K562 (cell line): Measurements from ENCODE around the gene FAM110D. TPM values are rescaled to one million over a fixed set of nuclear protein-coding genes. Genes with fewer than 3 reads are reported as not detected.

Experiments used
- C11orf30 ChIP-seq: fragments of 450-650 bp; IDR thresholded peaks from 2 replicates; pipeline ENCODE4 v1.6.1; 2016; ENCODE audit warnings: low read depth, mild to moderate bottlenecking
- DNMT1 ChIP-seq: fragments of 450-650 bp; IDR thresholded peaks from 2 replicates; pipeline ENCODE4 v1.6.1; 2016; ENCODE audit warnings: antibody characterized with exemption, mild to moderate bottlenecking
- EP400 ChIP-seq: fragments of 450-650 bp; IDR thresholded peaks from 2 replicates; pipeline ENCODE4 v1.6.1; 2017; ENCODE audit warnings: antibody characterized with exemption, mild to moderate bottlenecking, moderate library complexity
- HNRNPK ChIP-seq: fragments of 200-400 bp; formaldehyde crosslinking; IDR thresholded peaks from one replicate; pipeline ENCODE4 v1.6.1; 2018; ENCODE audit warnings: mild to moderate bottlenecking, low read depth, low read length; ENCODE audit not compliant: poor library complexity, severe bottlenecking
- HNRNPLL ChIP-seq: fragments of 200-400 bp; formaldehyde crosslinking; IDR thresholded peaks from 2 replicates; pipeline ENCODE4 v1.6.1; 2017; ENCODE audit warnings: low read length, low read depth, mild to moderate bottlenecking; ENCODE audit not compliant: poor library complexity, severe bottlenecking
- JUND ChIP-seq, 2 experiments: IDR thresholded peaks; 2 replicates in 1 of 2; 3 replicates in 1 of 2; pipeline ENCODE4 v1.6.1; 2011; ENCODE audit warnings: borderline replicate concordance in 2 of 2, low read depth in 2 of 2, low read length in 2 of 2, improper control_type of control experiment in 1 of 2, missing biosample characterization in 1 of 2, missing genetic modification characterization in 1 of 2, missing genetic modification reagents in 1 of 2
- KAT8 ChIP-seq: fragments of 450-650 bp; IDR thresholded peaks from 2 replicates; pipeline ENCODE4 v1.6.1; 2016; ENCODE audit warnings: low read depth, mild to moderate bottlenecking
- KDM1A ChIP-seq, 2 experiments: fragments of 450-650 bp; IDR thresholded peaks; 2 replicates each; pipeline ENCODE4 v1.6.1; 2016; ENCODE audit warnings: mild to moderate bottlenecking in 2 of 2
- LEF1 ChIP-seq: fragments of 450-650 bp; IDR thresholded peaks from 2 replicates; pipeline ENCODE4 v1.6.1; 2016; ENCODE audit warnings: mild to moderate bottlenecking
- MBD2 ChIP-seq: sonication (generic); IDR thresholded peaks from 2 replicates; pipeline ENCODE4 v1.6.1; 2016; ENCODE audit warnings: low read depth, borderline replicate concordance
- MEIS2 ChIP-seq: fragments of 450-650 bp; IDR thresholded peaks from 2 replicates; pipeline ENCODE4 v1.6.1; 2014; ENCODE audit warnings: mild to moderate bottlenecking; ENCODE audit not compliant: partially characterized antibody
- NFIC ChIP-seq: fragments of 450-650 bp; IDR thresholded peaks from 2 replicates; pipeline ENCODE4 v1.6.1; 2017; ENCODE audit warnings: mild to moderate bottlenecking, inconsistent platforms
- PHF21A ChIP-seq: fragments of 450-650 bp; IDR thresholded peaks from 2 replicates; pipeline ENCODE4 v1.6.1; 2017; ENCODE audit warnings: low read depth, borderline replicate concordance
- PHF8 ChIP-seq: fragments of 200-600 bp; sonication (generic); IDR thresholded peaks from 2 replicates; pipeline ENCODE4 v1.6.1; 2012; ENCODE audit warnings: mixed run types, mild to moderate bottlenecking, inconsistent platforms, low read length, moderate library complexity, borderline replicate concordance
- POLR2G ChIP-seq: fragments of 200-400 bp; formaldehyde crosslinking; IDR thresholded peaks from 2 replicates; pipeline ENCODE4 v1.6.1; 2017; ENCODE audit warnings: low read depth, mild to moderate bottlenecking, antibody characterized with exemption, low read length, moderate library complexity
- PTTG1 ChIP-seq: fragments of 450-650 bp; IDR thresholded peaks from 2 replicates; pipeline ENCODE4 v1.6.1; 2016; ENCODE audit warnings: low read depth, mild to moderate bottlenecking, missing genetic modification characterization, missing compliant biosample characterization
- SP2 ChIP-seq: IDR thresholded peaks from 2 replicates; pipeline ENCODE4 v1.6.1; 2011; ENCODE audit warnings: mild to moderate bottlenecking, low read depth, low read length, moderate library complexity; ENCODE audit not compliant: poor library complexity, severe bottlenecking; ENCODE audit errors: extremely low read depth
- TCF3 ChIP-seq: sonication (generic); formaldehyde crosslinking; IDR thresholded peaks from 2 replicates; pipeline ENCODE4 v1.4.0; 2020; ENCODE audit warnings: mild to moderate bottlenecking, missing genetic modification reagents
- WHSC1 ChIP-seq: IDR thresholded peaks from one replicate; pipeline ENCODE4 v1.6.1; 2012; ENCODE audit warnings: low read length, control low read depth, inconsistent platforms
- ZNF197 ChIP-seq: fragments of 200-800 bp; sonication (Bioruptor generic); IDR thresholded peaks from 2 replicates; pipeline ENCODE4 v1.6.1; 2016; ENCODE audit warnings: low read depth, missing genetic modification characterization, missing compliant biosample characterization
- polyA plus RNA-seq, 8 experiments: library from polyadenylated mRNA; depleted of rRNA in 4 of 8; stranded (reverse) in 5 of 8; unstranded in 3 of 8; fragments of >200 nt; fragmentation: Nextera tagmentation in 2 of 8; fragmentation: Illumina TruSeq in 1 of 8; extraction: Ambion mirVana in 2 of 8; extraction: Trizol in 1 of 8; gene quantifications; 2 replicates each; pipeline versions ENCODE4 v1.2.1 to v1.2.3, GENCODE V29; 2011 to 2014; ENCODE audit warnings: inconsistent platforms in 1 of 8, missing spikeins in 1 of 8
- total RNA-seq, 7 experiments: library from RNA; depleted of rRNA in 6 of 7; stranded (reverse); fragments of >200 nt in 6 of 7; fragmentation: Illumina TruSeq in 2 of 7; extraction: Trizol in 2 of 7; gene quantifications; 2 replicates each; pipeline versions ENCODE4 v1.2.1 to v1.2.3, GENCODE V29; 2011 to 2021; ENCODE audit warnings: low replicate concordance in 1 of 7
- TF ChIP-seq, protein P1 (sequence below): fragments of 450-650 bp; IDR thresholded peaks from 2 replicates; pipeline ENCODE4 v1.6.1; 2017; ENCODE audit warnings: antibody characterized with exemption
- TF ChIP-seq, protein P2 (sequence below): sonication (generic); formaldehyde crosslinking; IDR thresholded peaks from 2 replicates; pipeline ENCODE4 v1.9.0; 2022; ENCODE audit warnings: mild to moderate bottlenecking, missing genetic modification reagents
- TF ChIP-seq, protein P3 (sequence below): sonication (generic); formaldehyde crosslinking; IDR thresholded peaks from 2 replicates; pipeline ENCODE4 v1.8.0; 2022; ENCODE audit warnings: mild to moderate bottlenecking, missing genetic modification reagents
- TF ChIP-seq, protein P4 (sequence below): sonication (generic); formaldehyde crosslinking; IDR thresholded peaks from 2 replicates; pipeline ENCODE4 v1.8.1; 2023; ENCODE audit warnings: mild to moderate bottlenecking, missing genetic modification reagents

Gene FAM110D
- total and polyA plus RNA-seq, 9 of the 15 experiments (the other 6 are each of a cell fraction or from before 2014, with no cell fraction given) = 0.04 to 1.1 (median 0.33) TPM

DNA sequence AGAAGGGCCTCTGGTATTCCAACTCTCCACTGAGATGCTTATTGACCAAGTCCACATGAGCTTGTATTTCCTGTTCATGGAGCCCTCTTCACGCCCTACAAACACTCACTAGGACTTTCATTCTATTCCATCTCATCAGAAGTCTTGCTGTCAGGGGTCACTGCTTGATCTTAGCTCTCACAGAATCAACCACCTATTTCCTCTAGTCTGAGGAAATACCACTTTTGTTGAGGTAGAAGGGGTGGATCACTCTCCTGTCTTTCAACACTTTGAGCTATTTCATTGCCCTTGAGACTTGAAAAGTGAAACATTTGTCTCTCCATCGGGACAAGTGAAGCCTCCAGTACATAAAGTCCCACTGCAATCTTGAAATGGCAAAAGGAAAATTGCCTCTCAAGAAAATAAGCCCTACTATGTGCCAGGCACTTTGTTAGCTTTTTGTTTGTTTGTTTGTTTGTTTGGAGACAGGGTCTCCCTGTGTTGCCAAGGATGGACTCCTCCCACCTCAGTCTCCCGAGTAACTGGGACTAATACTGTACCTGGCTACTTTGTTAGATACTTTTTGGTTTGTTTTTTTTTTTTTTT lies 19.8 kb upstream of the FAM110D start (continued):
- no peak for TF ChIP-seq PHF8
- TF ChIP-seq, protein P1, sequence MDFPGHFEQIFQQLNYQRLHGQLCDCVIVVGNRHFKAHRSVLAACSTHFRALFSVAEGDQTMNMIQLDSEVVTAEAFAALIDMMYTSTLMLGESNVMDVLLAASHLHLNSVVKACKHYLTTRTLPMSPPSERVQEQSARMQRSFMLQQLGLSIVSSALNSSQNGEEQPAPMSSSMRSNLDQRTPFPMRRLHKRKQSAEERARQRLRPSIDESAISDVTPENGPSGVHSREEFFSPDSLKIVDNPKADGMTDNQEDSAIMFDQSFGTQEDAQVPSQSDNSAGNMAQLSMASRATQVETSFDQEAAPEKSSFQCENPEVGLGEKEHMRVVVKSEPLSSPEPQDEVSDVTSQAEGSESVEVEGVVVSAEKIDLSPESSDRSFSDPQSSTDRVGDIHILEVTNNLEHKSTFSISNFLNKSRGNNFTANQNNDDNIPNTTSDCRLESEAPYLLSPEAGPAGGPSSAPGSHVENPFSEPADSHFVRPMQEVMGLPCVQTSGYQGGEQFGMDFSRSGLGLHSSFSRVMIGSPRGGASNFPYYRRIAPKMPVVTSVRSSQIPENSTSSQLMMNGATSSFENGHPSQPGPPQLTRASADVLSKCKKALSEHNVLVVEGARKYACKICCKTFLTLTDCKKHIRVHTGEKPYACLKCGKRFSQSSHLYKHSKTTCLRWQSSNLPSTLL = no peak
- TF ChIP-seq LEF1 = 0 out of 2 replicates have a peak, but pooled peaks have one; percentile 33
- TF ChIP-seq C11orf30 = no peak
- no peak for TF ChIP-seq NFIC
- TF ChIP-seq MEIS2 = peak; percentile 96
- TF ChIP-seq WHSC1 = no peak
- peak; percentile 58 for TF ChIP-seq JUND (IDR thresholded peaks at IDR 0.05; ENCODE audit: borderline replicate concordance, low read depth, low read length)
- TF ChIP-seq JUND (tag; IDR thresholded peaks at IDR 0.05; ENCODE audit: borderline replicate concordance, low read depth, low read length) = peak; percentile 39; the same call in 1 of the 3 replicates
- no peak for TF ChIP-seq HNRNPK
- TF ChIP-seq, protein P2, sequence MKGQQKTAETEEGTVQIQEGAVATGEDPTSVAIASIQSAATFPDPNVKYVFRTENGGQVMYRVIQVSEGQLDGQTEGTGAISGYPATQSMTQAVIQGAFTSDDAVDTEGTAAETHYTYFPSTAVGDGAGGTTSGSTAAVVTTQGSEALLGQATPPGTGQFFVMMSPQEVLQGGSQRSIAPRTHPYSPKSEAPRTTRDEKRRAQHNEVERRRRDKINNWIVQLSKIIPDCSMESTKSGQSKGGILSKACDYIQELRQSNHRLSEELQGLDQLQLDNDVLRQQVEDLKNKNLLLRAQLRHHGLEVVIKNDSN (CRISPR knock-in tag) = no peak
- TF ChIP-seq TCF3 (CRISPR knock-in tag) = 0 out of 2 replicates have a peak, but pooled peaks have one; percentile 5
- no peak for TF ChIP-seq KAT8
- no peak for TF ChIP-seq POLR2G
- no peak for TF ChIP-seq ZNF197 (CRISPR knock-in tag)
- TF ChIP-seq HNRNPLL = no peak
- TF ChIP-seq PHF21A = no peak
- TF ChIP-seq EP400 = peak; percentile 30; the same call in 1 of the 2 replicates
- TF ChIP-seq PTTG1 (tag) = no peak
- TF ChIP-seq, protein P3, sequence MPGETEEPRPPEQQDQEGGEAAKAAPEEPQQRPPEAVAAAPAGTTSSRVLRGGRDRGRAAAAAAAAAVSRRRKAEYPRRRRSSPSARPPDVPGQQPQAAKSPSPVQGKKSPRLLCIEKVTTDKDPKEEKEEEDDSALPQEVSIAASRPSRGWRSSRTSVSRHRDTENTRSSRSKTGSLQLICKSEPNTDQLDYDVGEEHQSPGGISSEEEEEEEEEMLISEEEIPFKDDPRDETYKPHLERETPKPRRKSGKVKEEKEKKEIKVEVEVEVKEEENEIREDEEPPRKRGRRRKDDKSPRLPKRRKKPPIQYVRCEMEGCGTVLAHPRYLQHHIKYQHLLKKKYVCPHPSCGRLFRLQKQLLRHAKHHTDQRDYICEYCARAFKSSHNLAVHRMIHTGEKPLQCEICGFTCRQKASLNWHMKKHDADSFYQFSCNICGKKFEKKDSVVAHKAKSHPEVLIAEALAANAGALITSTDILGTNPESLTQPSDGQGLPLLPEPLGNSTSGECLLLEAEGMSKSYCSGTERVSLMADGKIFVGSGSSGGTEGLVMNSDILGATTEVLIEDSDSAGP = no peak
- TF ChIP-seq MBD2 = peak; percentile 3; the same call in 1 of the 2 replicates
- TF ChIP-seq KDM1A (IDR thresholded peaks at IDR 0.05) = 0 out of 4 replicates have a peak, but pooled peaks of 1 of the 2 experiments have one; percentile 14
- TF ChIP-seq SP2 = no peak
- no peak for TF ChIP-seq DNMT1
- TF ChIP-seq, protein P4, sequence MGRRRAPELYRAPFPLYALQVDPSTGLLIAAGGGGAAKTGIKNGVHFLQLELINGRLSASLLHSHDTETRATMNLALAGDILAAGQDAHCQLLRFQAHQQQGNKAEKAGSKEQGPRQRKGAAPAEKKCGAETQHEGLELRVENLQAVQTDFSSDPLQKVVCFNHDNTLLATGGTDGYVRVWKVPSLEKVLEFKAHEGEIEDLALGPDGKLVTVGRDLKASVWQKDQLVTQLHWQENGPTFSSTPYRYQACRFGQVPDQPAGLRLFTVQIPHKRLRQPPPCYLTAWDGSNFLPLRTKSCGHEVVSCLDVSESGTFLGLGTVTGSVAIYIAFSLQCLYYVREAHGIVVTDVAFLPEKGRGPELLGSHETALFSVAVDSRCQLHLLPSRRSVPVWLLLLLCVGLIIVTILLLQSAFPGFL (CRISPR knock-in tag) = no peak
